GM18909 (cell line): ENCODE results near the gene AMPH.

Experiments used
- ATAC-seq: cut with Tn5 transposase; IDR thresholded peaks from one replicate; pipeline ENCODE4 v1.9.1; 2021; ENCODE audit warnings: mild to moderate bottlenecking; ENCODE audit not compliant: unreplicated experiment, poor library complexity

AMPH gene

DNA sequence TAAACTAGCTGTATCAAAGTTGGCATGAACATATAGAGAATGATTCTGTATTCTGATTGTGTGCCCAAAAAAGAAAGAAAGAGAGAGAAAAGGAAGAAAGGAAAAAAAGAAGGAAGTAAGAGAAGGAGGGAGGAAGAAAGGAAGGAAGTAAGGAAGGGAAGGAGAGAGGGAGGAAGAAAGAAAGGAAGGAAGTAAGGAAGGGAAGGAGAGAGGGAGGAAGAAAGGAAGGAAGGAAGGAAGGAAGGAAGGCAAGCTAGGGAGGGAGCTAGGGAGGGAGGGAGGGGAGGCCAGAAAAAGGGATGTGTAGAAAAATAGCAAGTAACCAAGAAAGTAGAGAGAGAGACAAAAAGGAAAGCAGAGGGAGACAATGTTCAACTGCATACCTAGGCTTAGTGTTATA is 297.0 kb downstream of the AMPH start:
- no peak for ATAC-seq
